Neural progenitor cell (in vitro differentiated cells): ENCODE results near the gene PRCD. TPM values are rescaled to one million over a fixed set of nuclear protein-coding genes. Genes with fewer than 3 reads are reported as not detected.

Source experiments
- DNase-seq: peaks from one replicate; pipeline ENCODE4 v3.0.0-alpha.2; 2016; ENCODE audit warnings: low spot score
- H2AFZ ChIP-seq: fragments of 200-600 bp; sonication (generic); replicated peaks from 2 replicates; pipeline ENCODE4 v1.6.1; 2016; ENCODE audit warnings: antibody characterized with exemption
- H3F3A ChIP-seq: fragments of 200-600 bp; sonication (generic); 2 replicates; pipeline ENCODE4 v1.6.1; 2016; ENCODE audit warnings: antibody characterized with exemption, low read depth
- H3K27ac ChIP-seq: fragments of 200-600 bp; sonication (generic); 2 replicates; pipeline ENCODE4 v1.5.1; 2016; ENCODE audit warnings: mild to moderate bottlenecking
- H3K27me3 ChIP-seq: fragments of 200-600 bp; sonication (generic); 2 replicates; pipeline ENCODE4 v1.6.1; 2016; ENCODE audit warnings: mild to moderate bottlenecking, moderate library complexity
- H3K36me3 ChIP-seq: fragments of 200-600 bp; sonication (generic); 2 replicates; pipeline ENCODE4 v1.5.1; 2016
- H3K4me1 ChIP-seq: fragments of 200-600 bp; sonication (generic); 2 replicates; pipeline ENCODE4 v1.6.1; 2016; ENCODE audit warnings: mixed run types
- H3K4me2 ChIP-seq: fragments of 200-600 bp; sonication (generic); 2 replicates; pipeline ENCODE4 v1.6.1; 2016
- H3K4me3 ChIP-seq: fragments of 200-600 bp; sonication (generic); 2 replicates; pipeline ENCODE4 v1.5.1; 2016
- H3K79me2 ChIP-seq: fragments of 200-600 bp; sonication (generic); 2 replicates; pipeline ENCODE4 v1.6.1; 2016; ENCODE audit warnings: low read depth
- H3K9ac ChIP-seq: fragments of 200-600 bp; sonication (generic); 2 replicates; pipeline ENCODE4 v1.6.1; 2016
- H3K9me3 ChIP-seq: fragments of 200-600 bp; sonication (generic); 2 replicates; pipeline ENCODE4 v1.5.1; 2016; ENCODE audit warnings: low read depth
- H4K20me1 ChIP-seq: fragments of 200-600 bp; sonication (generic); 2 replicates; pipeline ENCODE4 v1.6.1; 2016; ENCODE audit warnings: low read depth
- H3K27ac Mint-ChIP-seq: 3 replicates; pipeline ENCODE4 v1.8.0; 2021; ENCODE audit warnings: mixed read lengths
- H3K27me3 Mint-ChIP-seq: 2 replicates; pipeline ENCODE4 v1.8.0; 2022; ENCODE audit warnings: low read depth, mild to moderate bottlenecking, inconsistent platforms, moderate library complexity, mixed read lengths; ENCODE audit not compliant: insufficient read depth
- H3K36me3 Mint-ChIP-seq: 3 replicates; pipeline ENCODE4 v1.8.0; 2021; ENCODE audit warnings: mixed read lengths
- H3K4me1 Mint-ChIP-seq: 3 replicates; pipeline ENCODE4 v1.8.0; 2021; ENCODE audit warnings: mixed read lengths
- H3K4me3 Mint-ChIP-seq: 3 replicates; pipeline ENCODE4 v1.8.0; 2021; ENCODE audit warnings: mild to moderate bottlenecking, moderate library complexity, mixed read lengths
- H3K9me3 Mint-ChIP-seq: 3 replicates; pipeline ENCODE4 v1.8.0; 2020; ENCODE audit warnings: mixed read lengths
- EZH2 ChIP-seq: fragments of 200-600 bp; sonication (generic); IDR thresholded peaks from 2 replicates; pipeline ENCODE4 v1.6.1; 2017; ENCODE audit warnings: antibody characterized with exemption, mild to moderate bottlenecking, moderate library complexity
- EZH2phosphoT487 ChIP-seq: fragments of 200-600 bp; sonication (generic); IDR thresholded peaks from 2 replicates; pipeline ENCODE4 v1.6.1; 2017; ENCODE audit warnings: antibody characterized with exemption
- total RNA-seq: library from RNA; depleted of rRNA; stranded (reverse); fragments of >200 nt; gene quantifications from 2 replicates; pipeline ENCODE4 v1.2.3, GENCODE V29; 2015; ENCODE audit warnings: low replicate concordance
- TF ChIP-seq, protein P1 (sequence below): fragments of 200-600 bp; sonication (generic); IDR thresholded peaks from 2 replicates; pipeline ENCODE4 v1.5.1; 2017; ENCODE audit warnings: antibody characterized with exemption, mild to moderate bottlenecking

PRCD gene
- total RNA-seq, 1 donor from 2014 or later: not detected

DNA sequence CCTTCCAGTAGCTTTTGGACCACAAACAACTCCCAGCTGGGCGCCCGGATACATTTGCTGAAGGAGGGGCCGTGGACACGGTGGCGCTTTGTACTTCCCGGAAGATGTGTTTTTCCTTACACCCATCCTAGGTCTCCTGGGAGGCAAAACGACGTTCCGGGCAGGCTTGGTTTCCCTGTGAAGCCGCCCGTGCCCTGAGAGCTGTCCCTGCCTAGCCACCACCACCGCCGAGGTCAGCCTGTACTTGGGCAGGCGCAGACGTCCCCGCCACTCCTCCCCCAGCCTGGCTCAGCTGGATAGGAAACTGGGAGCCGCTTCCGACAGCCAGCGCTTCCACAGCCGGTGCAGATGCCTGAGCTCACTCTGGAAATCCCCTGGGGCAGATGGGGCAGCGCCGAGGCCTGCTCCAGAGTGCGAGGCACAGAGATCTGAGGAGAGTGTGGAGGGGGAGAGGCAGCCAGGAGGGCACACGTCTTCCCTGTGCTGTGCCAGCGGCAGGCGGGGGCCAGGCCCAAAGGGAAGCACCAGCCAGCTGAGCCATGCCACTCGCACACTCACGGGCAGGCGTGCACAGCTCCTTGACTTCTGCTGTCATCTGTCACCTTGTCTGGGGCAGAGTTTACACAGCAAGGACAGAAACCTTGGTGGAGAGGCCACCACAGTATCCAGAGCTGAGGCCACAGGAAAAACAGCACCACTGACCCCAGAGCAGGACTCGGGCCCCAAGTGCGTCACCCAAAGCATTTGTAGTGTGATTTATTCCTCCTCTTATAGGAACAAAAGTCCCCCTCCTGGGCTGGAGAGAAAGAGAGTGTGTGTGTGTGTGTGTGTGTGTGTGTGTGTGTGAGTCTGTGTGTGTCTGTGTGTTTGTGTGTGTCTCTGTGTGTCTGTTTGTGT lies 41.6 kb upstream of the PRCD start:
- peaks cover 25% of the 10 kb centered on the region for H3K27me3 Mint-ChIP-seq
- Histone ChIP-seq H3F3A (peaks cover 5% of the 10 kb centered on the region), H4K20me1 (peaks cover 14% of the 10 kb centered on the region), H3K9me3 (no peaks in the 10 kb centered on the region), H3K4me3 (no peak overlapping the region), H3K27ac (no peak overlapping the region), H3K36me3 (no peaks in the 10 kb centered on the region), H3K9ac (no peak overlapping the region), H3K79me2 (no peaks in the 10 kb centered on the region), H3K4me1 (peaks cover 32% of the 10 kb centered on the region), H2AFZ (no peak overlapping the region), H3K4me2 (no peak overlapping the region), H3K27me3 (peaks cover 14% of the 10 kb centered on the region)
- H3K27ac Mint-ChIP-seq: no peak overlapping the region
- peak; percentile 68 for DNase-seq
- no peaks in the 10 kb centered on the region for H3K36me3 Mint-ChIP-seq
- TF ChIP-seq EZH2: no peak
- H3K9me3 Mint-ChIP-seq: no peaks in the 10 kb centered on the region
- H3K4me1 Mint-ChIP-seq: peaks cover 31% of the 10 kb centered on the region
- no peak overlapping the region for H3K4me3 Mint-ChIP-seq

- Mint-ChIP-seq H3K4me1 (peaks cover 29% of the 10 kb centered on the region), H3K27me3 (peaks cover 24% of the 10 kb centered on the region), H3K27ac (no peak overlapping the region), H3K36me3 (no peaks in the 10 kb centered on the region), H3K4me3 (no peak overlapping the region), H3K9me3 (no peaks in the 10 kb centered on the region)
- no peak for DNase-seq
- no peak overlapping the region for H3K9ac ChIP-seq
- H3K27ac ChIP-seq: no peak overlapping the region
- peaks cover 27% of the 10 kb centered on the region for H3K4me1 ChIP-seq
- peaks cover 14% of the 10 kb centered on the region for H3K27me3 ChIP-seq
- H2AFZ ChIP-seq: no peak overlapping the region
- H3K4me3 ChIP-seq: no peak overlapping the region
- H3F3A ChIP-seq: peaks cover 5% of the 10 kb centered on the region
- TF ChIP-seq EZH2phosphoT487: no peak
- no peak for TF ChIP-seq EZH2
- TF ChIP-seq, protein P1, sequence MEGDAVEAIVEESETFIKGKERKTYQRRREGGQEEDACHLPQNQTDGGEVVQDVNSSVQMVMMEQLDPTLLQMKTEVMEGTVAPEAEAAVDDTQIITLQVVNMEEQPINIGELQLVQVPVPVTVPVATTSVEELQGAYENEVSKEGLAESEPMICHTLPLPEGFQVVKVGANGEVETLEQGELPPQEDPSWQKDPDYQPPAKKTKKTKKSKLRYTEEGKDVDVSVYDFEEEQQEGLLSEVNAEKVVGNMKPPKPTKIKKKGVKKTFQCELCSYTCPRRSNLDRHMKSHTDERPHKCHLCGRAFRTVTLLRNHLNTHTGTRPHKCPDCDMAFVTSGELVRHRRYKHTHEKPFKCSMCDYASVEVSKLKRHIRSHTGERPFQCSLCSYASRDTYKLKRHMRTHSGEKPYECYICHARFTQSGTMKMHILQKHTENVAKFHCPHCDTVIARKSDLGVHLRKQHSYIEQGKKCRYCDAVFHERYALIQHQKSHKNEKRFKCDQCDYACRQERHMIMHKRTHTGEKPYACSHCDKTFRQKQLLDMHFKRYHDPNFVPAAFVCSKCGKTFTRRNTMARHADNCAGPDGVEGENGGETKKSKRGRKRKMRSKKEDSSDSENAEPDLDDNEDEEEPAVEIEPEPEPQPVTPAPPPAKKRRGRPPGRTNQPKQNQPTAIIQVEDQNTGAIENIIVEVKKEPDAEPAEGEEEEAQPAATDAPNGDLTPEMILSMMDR: no peak
- H3K9me3 ChIP-seq: no peaks in the 10 kb centered on the region
- H3K36me3 ChIP-seq: no peaks in the 10 kb centered on the region
- peaks cover 14% of the 10 kb centered on the region for H4K20me1 ChIP-seq
- no peaks in the 10 kb centered on the region for H3K79me2 ChIP-seq
- H3K4me2 ChIP-seq: no peak overlapping the region
Observed at GRCh38 chr17:76498876-76499251, 41.0 kb upstream of the PRCD start.

DNA sequence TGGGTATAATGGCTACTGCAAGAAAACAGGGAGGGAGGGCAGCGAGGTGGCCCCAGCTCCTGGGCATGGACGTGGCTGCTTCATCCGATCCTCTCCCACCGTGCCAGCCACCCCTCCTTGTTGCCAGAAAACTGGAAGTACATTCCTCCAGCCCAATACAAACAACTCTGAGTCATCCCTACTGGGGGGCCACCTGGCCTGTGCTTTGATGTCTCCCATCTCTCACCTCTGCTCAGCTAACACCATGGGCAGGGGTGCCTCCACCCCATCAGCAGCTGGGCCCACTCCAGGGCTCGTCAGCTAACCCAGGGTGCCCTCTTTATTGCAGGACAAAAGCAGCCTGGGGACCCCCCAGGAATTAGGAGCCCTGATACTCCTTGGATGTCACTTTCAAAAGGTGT lies 40.6 kb upstream of the PRCD start:
- no peak overlapping the region for H3K4me3 ChIP-seq
- TF ChIP-seq EZH2 (no peak), EZH2phosphoT487 (no peak)
- TF ChIP-seq, protein P1: no peak
- H3K27me3 Mint-ChIP-seq: peaks cover 24% of the 10 kb centered on the region
- peaks cover 27% of the 10 kb centered on the region for H3K4me1 ChIP-seq
- DNase-seq: no peak
- H3K27me3 ChIP-seq: peaks cover 14% of the 10 kb centered on the region
- H4K20me1 ChIP-seq: peaks cover 14% of the 10 kb centered on the region
- H3K9me3 ChIP-seq: no peaks in the 10 kb centered on the region
- no peaks in the 10 kb centered on the region for H3K9me3 Mint-ChIP-seq
- peaks cover 29% of the 10 kb centered on the region for H3K4me1 Mint-ChIP-seq
- H3F3A ChIP-seq: peaks cover 5% of the 10 kb centered on the region
- no peaks in the 10 kb centered on the region for H3K36me3 Mint-ChIP-seq
- no peak overlapping the region for H2AFZ ChIP-seq
- no peaks in the 10 kb centered on the region for H3K36me3 ChIP-seq
- no peak overlapping the region for H3K27ac ChIP-seq
- no peak overlapping the region for H3K27ac Mint-ChIP-seq
- no peak overlapping the region for H3K9ac ChIP-seq
- H3K79me2 ChIP-seq: no peaks in the 10 kb centered on the region
- H3K4me3 Mint-ChIP-seq: no peak overlapping the region
- H3K4me2 ChIP-seq: no peak overlapping the region
